H1 (cell line): Measurements from ENCODE around the gene SELENBP1. TPM values are rescaled to one million over a fixed set of nuclear protein-coding genes. Genes with fewer than 3 reads are reported as not detected.

Source experiments
- CTCF ChIA-PET: fragments of 300-600 bp; sonication (Branson Sonifier 250); formaldehyde crosslinking; loops from one replicate; lab custom pipeline; 2021; ENCODE audit not compliant: partially characterized antibody; lab: Charles Lee
- POLR2A ChIA-PET: fragments of 300-600 bp; sonication (Branson Sonifier 250); formaldehyde crosslinking; loops from one replicate; lab custom pipeline; 2021; ENCODE audit warnings: inconsistent platforms; ENCODE audit not compliant: partially characterized antibody; lab: Charles Lee
- DNase-seq, 2 experiments: peaks; one replicate each; pipeline versions ENCODE4 v3.0.0 to v3.0.0-alpha.2; 2010 to 2022; ENCODE audit warnings: low spot score in 2 of 2, low read depth in 1 of 2, mixed read lengths in 1 of 2
- FAIRE-seq: peaks from 2 replicates; lab custom pipeline; 2011; peaks lifted over from hg19 to GRCh38; lab: Jason Lieb, UNC
- H2AFZ ChIP-seq: 2 replicates; pipeline ENCODE4 v1.8.1; 2012; ENCODE audit warnings: low read length, inconsistent platforms
- H2AK5ac ChIP-seq: 2 replicates; pipeline ENCODE4 v1.6.1; 2013; ENCODE audit warnings: low read depth, low read length
- H2BK120ac ChIP-seq: replicated peaks from 2 replicates; pipeline ENCODE3; 2013; ENCODE audit warnings: low read depth, low read length, inconsistent platforms
- H2BK12ac ChIP-seq: 2 replicates; pipeline ENCODE4 v1.6.1; 2013; ENCODE audit warnings: low read depth, low read length
- H2BK15ac ChIP-seq: 2 replicates; pipeline ENCODE4 v1.6.1; 2013; ENCODE audit warnings: low read length
- H2BK20ac ChIP-seq: 2 replicates; pipeline ENCODE4 v1.6.1; 2013; ENCODE audit warnings: low read length
- H2BK5ac ChIP-seq: 2 replicates; pipeline ENCODE4 v1.6.1; 2013; ENCODE audit warnings: low read depth, low read length
- H3K14ac ChIP-seq: 2 replicates; pipeline ENCODE4 v1.6.1; 2013; ENCODE audit warnings: inconsistent platforms; ENCODE audit not compliant: insufficient read length
- H3K18ac ChIP-seq: 2 replicates; pipeline ENCODE4 v1.6.1; 2013; ENCODE audit warnings: low read length; ENCODE audit errors: extremely low read depth
- H3K23ac ChIP-seq: 2 replicates; pipeline ENCODE4 v1.6.1; 2013; ENCODE audit warnings: inconsistent platforms; ENCODE audit not compliant: insufficient read length
- H3K23me2 ChIP-seq: 2 replicates; pipeline ENCODE4 v1.6.1; 2013; ENCODE audit warnings: low read depth, low read length
- H3K27ac ChIP-seq: 2 replicates; pipeline ENCODE4 v1.6.1; 2011; ENCODE audit warnings: low read depth, low read length, inconsistent platforms
- H3K27me3 ChIP-seq, 4 experiments: replicated peaks in 1 of 4; 1 replicate in 1 of 4; 2 replicates in 3 of 4; pipeline versions ENCODE4 v1.6.1 to v1.8.1; 2011 to 2013; ENCODE audit warnings: low read length in 3 of 4, mild to moderate bottlenecking in 3 of 4, inconsistent platforms in 2 of 4, mixed read lengths in 2 of 4, moderate library complexity in 1 of 4; ENCODE audit not compliant: control insufficient read depth in 3 of 4, insufficient read depth in 3 of 4; ENCODE audit errors: extremely low read depth in 1 of 4
- H3K36me3 ChIP-seq, 4 experiments: 2 replicates each; pipeline versions ENCODE4 v1.6.1 to v1.8.1; 2011 to 2013; ENCODE audit warnings: mild to moderate bottlenecking in 4 of 4, low read length in 3 of 4, moderate library complexity in 2 of 4, control low read depth in 1 of 4, inconsistent platforms in 1 of 4; ENCODE audit not compliant: insufficient read depth in 4 of 4, control insufficient read depth in 2 of 4
- H3K4ac ChIP-seq: replicated peaks from 2 replicates; pipeline ENCODE3; 2013; ENCODE audit warnings: low read length, low read depth, mixed read lengths, inconsistent platforms; ENCODE audit not compliant: insufficient read length
- H3K4me1 ChIP-seq, 4 experiments: replicated peaks in 1 of 4; 1 replicate in 1 of 4; 2 replicates in 3 of 4; pipeline versions ENCODE4 v1.6.1 to v1.8.1; 2011 to 2013; ENCODE audit warnings: low read length in 3 of 4, inconsistent platforms in 2 of 4, mixed read lengths in 1 of 4; ENCODE audit not compliant: insufficient read depth in 4 of 4, control insufficient read depth in 3 of 4
- H3K4me2 ChIP-seq, 2 experiments: 2 replicates each; pipeline versions ENCODE4 v1.6.1 to v1.8.1; 2011 to 2013; ENCODE audit warnings: low read depth in 2 of 2, low read length in 2 of 2, control low read depth in 1 of 2, inconsistent platforms in 1 of 2, mild to moderate bottlenecking in 1 of 2; ENCODE audit not compliant: insufficient read depth in 1 of 2
- H3K4me3 ChIP-seq, 4 experiments: fragments of 200-600, 300-600 bp in 1 of 4; sonication (generic), shearing (Covaris generic), sonication (Bioruptor Twin) in 1 of 4; 2 replicates each; pipeline versions ENCODE4 v1.5.1 to v1.8.1; 2011 to 2016; ENCODE audit warnings: low read length in 4 of 4, low read depth in 3 of 4, control low read depth in 2 of 4, inconsistent platforms in 2 of 4, mild to moderate bottlenecking in 2 of 4, mixed read lengths in 1 of 4, moderate library complexity in 1 of 4; ENCODE audit not compliant: insufficient read depth in 2 of 4; ENCODE audit errors: extremely low read depth in 1 of 4
- H3K56ac ChIP-seq: replicated peaks from 2 replicates; pipeline ENCODE3; 2013; ENCODE audit warnings: low read depth, mild to moderate bottlenecking, mixed read lengths, low read length, inconsistent platforms; ENCODE audit not compliant: insufficient read length
- H3K79me1 ChIP-seq: 2 replicates; pipeline ENCODE4 v1.6.1; 2013; ENCODE audit warnings: low read depth, low read length, control low read depth
- H3K79me2 ChIP-seq, 2 experiments: 2 replicates each; pipeline versions ENCODE4 v1.6.1 to v1.8.1; 2012 to 2013; ENCODE audit warnings: low read length in 2 of 2, mild to moderate bottlenecking in 2 of 2, inconsistent platforms in 1 of 2; ENCODE audit not compliant: insufficient read depth in 2 of 2, control insufficient read depth in 1 of 2
- H3K9ac ChIP-seq, 4 experiments: replicated peaks in 1 of 4; 1 replicate in 1 of 4; 2 replicates in 3 of 4; pipeline versions ENCODE4 v1.6.1 to v1.8.1; 2011 to 2013; ENCODE audit warnings: low read depth in 3 of 4, low read length in 3 of 4, control low read depth in 2 of 4, mild to moderate bottlenecking in 2 of 4, moderate library complexity in 2 of 4, inconsistent platforms in 1 of 4; ENCODE audit errors: extremely low read depth in 1 of 4
- H3K9me3 ChIP-seq, 2 experiments: 2 replicates each; pipeline versions ENCODE4 v1.6.1 to v1.8.1; 2012 to 2013; ENCODE audit warnings: mild to moderate bottlenecking in 2 of 2, moderate library complexity in 2 of 2, control low read depth in 1 of 2, inconsistent platforms in 1 of 2, low read depth in 1 of 2, low read length in 1 of 2, mixed read lengths in 1 of 2; ENCODE audit not compliant: insufficient read depth in 2 of 2
- H4K20me1 ChIP-seq, 2 experiments: replicated peaks in 1 of 2; 2 replicates each; pipeline versions ENCODE3 to v1.8.1; 2011 to 2013; ENCODE audit warnings: inconsistent platforms in 2 of 2, low read length in 2 of 2, mild to moderate bottlenecking in 1 of 2; ENCODE audit not compliant: insufficient read depth in 2 of 2, control insufficient read depth in 1 of 2
- H4K5ac ChIP-seq: 2 replicates; pipeline ENCODE4 v1.6.1; 2013; ENCODE audit warnings: low read length, low read depth, mixed read lengths, inconsistent platforms; ENCODE audit not compliant: insufficient read length
- H4K8ac ChIP-seq: 2 replicates; pipeline ENCODE4 v1.8.0; 2013; ENCODE audit warnings: mild to moderate bottlenecking, moderate library complexity, low read length, inconsistent platforms; ENCODE audit not compliant: insufficient read depth; ENCODE audit errors: extremely low read depth
- H4K91ac ChIP-seq: replicated peaks from 2 replicates; pipeline ENCODE3; 2013; ENCODE audit warnings: low read length, mixed read lengths, inconsistent platforms; ENCODE audit not compliant: insufficient read length
- KDM1A ChIP-seq: fragments of 200-600, 300-600 bp; sonication (generic); IDR thresholded peaks from 2 replicates; pipeline ENCODE4 v1.7.1; 2016; ENCODE audit warnings: mild to moderate bottlenecking, low read length, borderline replicate concordance
- SIRT6 ChIP-seq: IDR thresholded peaks from one replicate; pipeline ENCODE4 v1.7.1; 2012; ENCODE audit warnings: low read length, inconsistent platforms
- WGBS, 2 experiments: shearing (Covaris generic) in 1 of 2; methylation state at CpG; one replicate each; pipeline versions ENCODE4 v1.1.6 to v1.1.7; 2013 to 2015; ENCODE audit warnings: low lambda C conversion rate in 2 of 2, mixed read lengths in 2 of 2, inconsistent platforms in 1 of 2, low coverage in 1 of 2, missing lambda C conversion rate in 1 of 2; ENCODE audit not compliant: insufficient replicate concordance in 2 of 2, insufficient coverage in 1 of 2, insufficient read length in 1 of 2; ENCODE audit errors: extremely low coverage in 1 of 2, missing lambda C conversion rate in 1 of 2; 5-methylcytosine and 5-hydroxymethylcytosine counted together
- polyA plus RNA-seq, 7 experiments: library from polyadenylated mRNA; depleted of rRNA in 3 of 7; stranded (reverse) in 5 of 7; unstranded in 2 of 7; fragments of >200 nt in 5 of 7; fragments of 200-250 nt in 2 of 7; gene quantifications; 1 replicate in 5 of 7; 2 replicates in 1 of 7; 4 replicates in 1 of 7; pipeline versions ENCODE4 v1.2.1 to v1.2.3, GENCODE V29; 2011 to 2013; ENCODE audit warnings: missing spikeins in 2 of 7, mixed read lengths in 2 of 7
- total RNA-seq: library from RNA; stranded (reverse); fragmentation: NEBNext Ultra II Directional; extraction: Animal tissue kit (Norgen Biotek cat#: 25700); gene quantifications from 2 replicates; pipeline ENCODE4 v1.2.1, GENCODE V29; 2021

SELENBP1 gene
- total and polyA plus RNA-seq, 2 of the 8 experiments (the other 6 are each of a cell fraction or from before 2014, with no cell fraction given) = 20.0 to 32.4 TPM

GRCh38 chr1:151405187-151405951 is 32.9 kb upstream of the SELENBP1 start:
- FAIRE-seq = no peak
- peaks cover 41 to 82% (median 72%) of the 10 kb centered on the region in 4 experiments for H3K36me3 ChIP-seq
- CTCF ChIA-PET = interaction anchor here (0.6 to 2.4 kb wide), 6 partner anchors 12 to 113 kb away, joined by 3 to 10 read pairs (median 4); no protein-coding TSS in a partner anchor
- TF ChIP-seq SIRT6 = no peak
- no peak for TF ChIP-seq KDM1A

More at GRCh38 chr1:151405187-151405951, 32.9 kb upstream of the SELENBP1 start:
- no peaks in the 10 kb centered on the region for H3K23me2 ChIP-seq
- peaks cover 6% of the 10 kb centered on the region; the same call in 1 of the 2 replicates for H3K79me1 ChIP-seq
- no peak overlapping the region for H2AFZ ChIP-seq
- H3K79me2 ChIP-seq = peaks cover 6 to 7% of the 10 kb centered on the region in 2 experiments; a peak in 3 of 4 replicates
- no peak overlapping the region for H2BK15ac ChIP-seq
- no peak overlapping the region for H3K9ac ChIP-seq
- H4K91ac ChIP-seq = no peak overlapping the region
- no peaks in the 10 kb centered on the region for H3K9me3 ChIP-seq
- peaks cover 7 to 15% of the 10 kb centered on the region in 2 experiments for H4K20me1 ChIP-seq
- no peak overlapping the region for H2BK20ac ChIP-seq
- H3K23ac ChIP-seq = no peak overlapping the region
- no peak overlapping the region for H3K14ac ChIP-seq
- H2BK120ac ChIP-seq = no peak overlapping the region
- H4K8ac ChIP-seq = no peak overlapping the region
- no peak overlapping the region for H4K5ac ChIP-seq
- H2AK5ac ChIP-seq = no peak overlapping the region
- H3K4me2 ChIP-seq = no peak overlapping the region
- no peak overlapping the region for H2BK5ac ChIP-seq
- H3K4me1 ChIP-seq = peaks cover 0 to 4% (median under 1%) of the 10 kb centered on the region in 4 experiments; a peak in 3 of 7 replicates
- no peak overlapping the region for H3K56ac ChIP-seq
- H3K18ac ChIP-seq = no peak overlapping the region
- POLR2A ChIA-PET = interaction anchor here (0.6 to 1.4 kb wide), 5 partner anchors 9 to 65 kb away, joined by 3 to 4 read pairs (median 4); partner anchors contain the start of gene SELENBP1
- H3K27me3 ChIP-seq = no peaks in the 10 kb centered on the region
- H3K4me3 ChIP-seq = no peak overlapping the region
- H3K4ac ChIP-seq = no peak overlapping the region
- H2BK12ac ChIP-seq = no peak overlapping the region
- no peak for DNase-seq
- H3K27ac ChIP-seq = no peak overlapping the region
- WGBS, 2 experiments = 91% methylated on average over 13 of the region's 13 CpGs; no CpG with 5 or more reads in 1 of the 2 experiments
